OCI-LY3 (cell line): ENCODE measurements around the gene IMPG1.

Experiments used
- H2AFZ ChIP-seq: fragments of 200-600, 300-600 bp; shearing (Covaris generic); 2 replicates; pipeline ENCODE4 v1.6.0; 2014; ENCODE audit warnings: antibody characterized with exemption, low read depth, low read length
- H3K27ac ChIP-seq: fragments of 200-600, 300-600 bp; sonication (generic); 2 replicates; pipeline ENCODE4 v1.5.1; 2014; ENCODE audit warnings: mild to moderate bottlenecking, low read length, moderate library complexity, mixed read lengths
- H3K27me3 ChIP-seq: fragments of 200-600, 300-600 bp; sonication (generic); 2 replicates; pipeline ENCODE4 v1.6.1; 2014; ENCODE audit warnings: low read depth, low read length, mixed read lengths
- H3K36me3 ChIP-seq: fragments of 200-600, 300-600 bp; sonication (generic); replicated peaks from 2 replicates; pipeline ENCODE3; 2014; ENCODE audit warnings: low read depth, low read length, mixed read lengths
- H3K4me1 ChIP-seq: fragments of 300-600, 200-600 bp; sonication (generic); 2 replicates; pipeline ENCODE4 v1.6.1; 2014; ENCODE audit warnings: low read length, mixed read lengths
- H3K4me2 ChIP-seq: fragments of 200-600, 300-600 bp; sonication (generic); 2 replicates; pipeline ENCODE4 v1.6.1; 2014; ENCODE audit warnings: low read length, mixed read lengths
- H3K4me3 ChIP-seq: fragments of 300-600, 200-600 bp; sonication (generic); 2 replicates; pipeline ENCODE4 v1.5.1; 2014; ENCODE audit warnings: antibody characterized with exemption, mild to moderate bottlenecking, low read length, moderate library complexity
- H3K79me2 ChIP-seq: fragments of 300-600, 200-600 bp; shearing (Covaris generic); 2 replicates; pipeline ENCODE4 v1.6.1; 2014; ENCODE audit warnings: mild to moderate bottlenecking, low read length, mixed read lengths
- H3K9ac ChIP-seq: fragments of 300-600, 200-600 bp; shearing (Covaris generic); 2 replicates; pipeline ENCODE4 v1.6.0; 2014; ENCODE audit warnings: mild to moderate bottlenecking, low read length, moderate library complexity
- H3K9me3 ChIP-seq: fragments of 200-600, 300-600 bp; shearing (Covaris generic); 2 replicates; pipeline ENCODE4 v1.6.1; 2014; ENCODE audit warnings: low read length, mixed read lengths; ENCODE audit not compliant: insufficient read depth
- H4K20me1 ChIP-seq: fragments of 200-600, 300-600 bp; sonication (generic); 2 replicates; pipeline ENCODE4 v1.6.1; 2016; ENCODE audit warnings: low read length, mixed read lengths; ENCODE audit not compliant: insufficient read depth
- CTCF ChIP-seq: fragments of 200-600, 300-600 bp; sonication (generic); IDR thresholded peaks from 2 replicates; pipeline ENCODE4 v1.5.1; 2014; ENCODE audit warnings: antibody characterized with exemption, low read length, low read depth
- EZH2phosphoT487 ChIP-seq: fragments of 200-600 bp; shearing (Covaris generic); IDR thresholded peaks from 2 replicates; pipeline ENCODE4 v1.6.1; 2018; ENCODE audit warnings: antibody characterized with exemption, mixed run types, low read depth

The IMPG1 gene

DNA sequence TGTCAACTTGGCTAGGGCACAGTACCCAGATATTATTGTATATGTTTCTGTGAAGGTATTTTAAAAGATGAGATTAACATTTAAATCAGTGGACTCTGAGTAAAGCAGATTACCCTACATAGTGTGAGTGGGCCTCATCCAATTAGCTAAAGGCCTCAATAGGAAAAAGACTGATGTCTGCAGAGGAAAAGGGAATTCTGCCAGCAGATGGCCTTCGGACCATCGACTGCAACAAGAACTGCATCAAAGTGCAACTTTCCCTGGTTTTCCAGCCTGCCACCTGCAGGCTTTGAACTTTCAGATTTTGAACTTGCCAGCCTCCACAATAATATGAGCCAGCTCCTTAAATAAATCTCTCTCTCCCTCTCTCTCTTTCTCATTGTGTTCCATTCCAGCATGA is 80.5 kb downstream of the IMPG1 start:
- no peak overlapping the region for H3K4me2 ChIP-seq
- H3K9me3 ChIP-seq, result no peaks in the 10 kb centered on the region
- TF ChIP-seq CTCF (no peak), EZH2phosphoT487 (no peak)
- H4K20me1 ChIP-seq, result no peaks in the 10 kb centered on the region
- no peaks in the 10 kb centered on the region for H3K27me3 ChIP-seq
- H3K36me3 ChIP-seq, result no peaks in the 10 kb centered on the region
- no peak overlapping the region for H3K27ac ChIP-seq
- H2AFZ ChIP-seq, result no peak overlapping the region
- no peak overlapping the region for H3K9ac ChIP-seq
- no peak overlapping the region for H3K4me3 ChIP-seq
- H3K79me2 ChIP-seq, result no peaks in the 10 kb centered on the region
- H3K4me1 ChIP-seq, result no peaks in the 10 kb centered on the region

GRCh38 chr6:75986935-75987334 is 85.5 kb downstream of the IMPG1 start:
- Histone ChIP-seq H3K27ac (no peak overlapping the region), H4K20me1 (no peaks in the 10 kb centered on the region), H3K79me2 (no peaks in the 10 kb centered on the region), H3K4me2 (no peak overlapping the region), H3K4me1 (no peaks in the 10 kb centered on the region), H3K27me3 (no peaks in the 10 kb centered on the region), H2AFZ (no peak overlapping the region), H3K4me3 (no peak overlapping the region), H3K36me3 (no peaks in the 10 kb centered on the region), H3K9ac (no peak overlapping the region), H3K9me3 (no peaks in the 10 kb centered on the region)
- TF ChIP-seq CTCF (no peak), EZH2phosphoT487 (no peak)

DNA sequence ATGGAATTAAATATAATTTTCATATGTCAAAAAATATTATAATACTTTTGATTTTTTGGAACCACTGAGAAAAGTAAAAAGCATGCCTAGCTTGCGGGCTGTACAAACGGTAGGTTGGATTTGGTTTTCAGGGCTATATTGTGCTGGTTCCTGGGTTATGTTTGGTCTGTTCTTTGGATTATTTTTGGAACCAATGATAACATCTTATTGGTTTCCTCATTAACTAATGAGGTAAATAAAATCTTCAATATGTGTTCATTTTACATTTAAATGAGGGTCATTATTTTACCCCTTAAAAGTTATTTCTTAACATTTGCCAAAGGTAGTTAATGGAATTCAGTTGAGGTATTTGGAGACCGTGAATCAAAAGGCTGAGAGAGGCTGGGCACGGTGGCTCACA is 96.6 kb downstream of the IMPG1 start:
- H3K27ac ChIP-seq, result no peak overlapping the region
- no peaks in the 10 kb centered on the region for H3K36me3 ChIP-seq
- H3K27me3 ChIP-seq, result no peaks in the 10 kb centered on the region
- H4K20me1 ChIP-seq, result no peaks in the 10 kb centered on the region
- no peaks in the 10 kb centered on the region for H3K79me2 ChIP-seq
- no peak for TF ChIP-seq CTCF
- no peak for TF ChIP-seq EZH2phosphoT487
- no peak overlapping the region for H3K4me2 ChIP-seq
- no peak overlapping the region for H2AFZ ChIP-seq
- H3K4me3 ChIP-seq, result no peak overlapping the region
- no peaks in the 10 kb centered on the region for H3K4me1 ChIP-seq
- no peaks in the 10 kb centered on the region for H3K9me3 ChIP-seq
- H3K9ac ChIP-seq, result no peak overlapping the region

DNA sequence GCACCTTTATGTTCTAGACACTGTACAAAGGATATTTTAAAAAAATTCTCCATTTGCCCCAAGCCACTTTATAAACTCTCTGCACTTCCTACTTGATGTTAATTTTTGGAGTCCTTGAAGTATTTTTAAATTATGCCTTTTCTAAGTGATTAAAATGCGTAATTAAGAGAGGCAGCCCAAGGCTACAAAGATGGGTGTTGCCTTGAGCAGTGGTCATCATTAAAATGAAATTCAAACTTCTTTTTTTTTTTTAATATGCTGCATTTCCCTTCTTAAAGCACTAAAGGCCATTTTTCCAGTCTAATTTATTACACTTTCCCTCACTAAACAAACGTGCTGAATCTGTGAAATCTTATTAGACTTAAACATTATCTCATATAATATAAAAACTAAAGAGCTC is 102.4 kb downstream of the IMPG1 start:
- no peak overlapping the region for H3K4me3 ChIP-seq
- no peaks in the 10 kb centered on the region for H3K79me2 ChIP-seq
- H3K27me3 ChIP-seq, result no peaks in the 10 kb centered on the region
- no peak overlapping the region for H3K9ac ChIP-seq
- no peaks in the 10 kb centered on the region for H3K36me3 ChIP-seq
- no peak overlapping the region for H3K4me2 ChIP-seq
- no peaks in the 10 kb centered on the region for H3K9me3 ChIP-seq
- H3K4me1 ChIP-seq, result no peaks in the 10 kb centered on the region
- no peak overlapping the region for H3K27ac ChIP-seq
- TF ChIP-seq CTCF, result no peak
- TF ChIP-seq EZH2phosphoT487, result no peak
- H4K20me1 ChIP-seq, result no peaks in the 10 kb centered on the region
- no peak overlapping the region for H2AFZ ChIP-seq
